Cortex of kidney (tissue), 1 donor: ENCODE data around the gene TAF3.

Experiments used
- DNase-seq: peaks from one replicate; lab custom pipeline; 2025; lab: John Stamatoyannopoulos, UW

The TAF3 gene

DNA sequence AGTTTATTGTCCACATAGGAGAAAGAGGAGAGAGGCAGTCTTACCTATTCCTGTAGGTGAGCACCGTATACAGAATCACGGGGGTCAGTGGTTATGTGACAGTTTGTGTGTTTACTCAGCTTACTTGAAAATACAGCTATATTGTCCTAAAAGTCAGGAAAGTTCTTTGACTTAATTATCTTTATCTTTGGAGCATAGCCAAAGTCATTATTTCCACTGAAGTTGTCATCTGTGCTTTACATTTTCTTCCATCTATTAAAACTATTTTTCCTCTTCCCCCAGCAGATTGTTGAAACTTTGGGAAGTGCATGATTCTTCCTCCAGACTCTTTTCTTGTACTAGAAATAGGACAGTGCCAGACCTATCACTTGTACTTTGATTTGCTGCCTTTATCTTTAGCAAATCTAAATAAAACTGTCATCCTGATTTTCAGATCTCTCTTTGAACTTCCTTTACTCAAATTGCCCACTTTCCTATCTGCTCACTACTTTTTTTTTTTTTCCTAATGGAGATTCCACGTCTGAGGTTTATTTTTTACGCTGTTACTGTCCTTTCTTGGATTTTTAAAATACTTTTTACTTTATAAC, 58.3 kb downstream of the TAF3 start:
- DNase-seq = no peak

DNA sequence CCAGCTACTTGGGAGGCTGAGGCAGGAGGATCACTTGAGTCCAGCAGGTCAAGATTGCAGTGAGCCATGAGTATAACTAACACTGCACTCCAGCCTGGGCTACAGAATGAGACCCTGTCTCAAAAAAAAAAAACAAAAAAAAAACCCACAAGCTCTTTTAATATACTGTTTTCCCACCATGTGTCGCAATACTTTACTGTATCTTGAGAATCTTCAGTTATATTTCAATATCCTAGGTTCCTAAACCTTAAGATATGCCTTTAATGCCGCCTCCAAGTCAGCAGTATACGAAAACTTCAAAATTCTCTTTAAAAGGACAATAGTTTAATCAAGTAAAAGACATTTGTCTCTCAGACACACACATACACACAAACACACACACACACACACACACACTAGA, 62.8 kb downstream of the TAF3 start:
- no peak for DNase-seq

DNA sequence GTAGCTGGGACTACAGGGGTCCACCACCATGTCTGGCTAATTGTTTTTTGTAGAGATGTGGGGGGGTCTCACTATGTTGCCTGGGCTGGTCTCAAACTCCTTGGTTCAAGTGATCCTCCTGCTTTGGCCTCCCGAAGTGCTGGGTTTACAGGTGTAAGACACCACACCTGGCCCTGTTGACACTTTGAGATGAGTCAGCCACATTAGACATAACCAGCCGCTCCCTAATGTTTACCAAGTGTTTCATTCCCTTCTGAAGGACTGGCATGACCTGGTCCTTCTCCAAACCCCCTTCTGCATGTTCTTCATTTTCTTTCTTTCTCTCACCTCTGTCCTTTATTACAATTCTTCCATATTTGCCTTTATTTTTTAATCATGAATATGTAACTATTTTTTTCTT, 67.8 kb downstream of the TAF3 start:
- DNase-seq = no peak

DNA sequence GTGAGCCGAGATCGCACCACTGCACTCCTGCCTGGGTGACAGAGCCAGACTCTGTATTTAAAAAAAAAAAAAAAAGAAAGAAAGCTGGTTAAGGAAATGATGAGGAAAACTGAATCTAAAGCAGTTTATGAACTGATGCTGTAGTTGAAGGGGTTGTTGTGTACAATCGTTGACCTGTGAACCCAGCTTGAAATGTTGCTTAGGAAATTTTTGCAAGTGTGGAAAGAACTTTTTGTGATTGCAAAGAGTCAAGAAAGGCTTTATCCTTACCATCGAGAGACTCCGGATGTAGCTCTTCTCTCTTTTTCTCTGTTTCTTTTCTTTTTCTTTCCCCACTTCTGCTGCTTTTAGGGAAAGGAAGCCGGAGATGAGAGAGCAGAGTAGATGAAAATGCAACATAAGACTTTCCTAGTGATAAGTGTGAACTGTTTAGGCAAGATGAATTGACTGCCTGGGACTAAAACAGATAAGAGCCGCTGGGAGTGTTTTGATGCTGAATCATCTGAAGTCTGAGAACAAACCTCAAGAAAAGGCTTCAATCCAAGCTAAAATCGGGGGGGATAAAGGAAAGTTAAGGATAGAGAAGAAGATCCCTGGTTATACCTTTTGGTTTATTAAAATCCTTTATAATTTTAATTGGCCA, 69.0 kb downstream of the TAF3 start:
- DNase-seq = no peak

DNA sequence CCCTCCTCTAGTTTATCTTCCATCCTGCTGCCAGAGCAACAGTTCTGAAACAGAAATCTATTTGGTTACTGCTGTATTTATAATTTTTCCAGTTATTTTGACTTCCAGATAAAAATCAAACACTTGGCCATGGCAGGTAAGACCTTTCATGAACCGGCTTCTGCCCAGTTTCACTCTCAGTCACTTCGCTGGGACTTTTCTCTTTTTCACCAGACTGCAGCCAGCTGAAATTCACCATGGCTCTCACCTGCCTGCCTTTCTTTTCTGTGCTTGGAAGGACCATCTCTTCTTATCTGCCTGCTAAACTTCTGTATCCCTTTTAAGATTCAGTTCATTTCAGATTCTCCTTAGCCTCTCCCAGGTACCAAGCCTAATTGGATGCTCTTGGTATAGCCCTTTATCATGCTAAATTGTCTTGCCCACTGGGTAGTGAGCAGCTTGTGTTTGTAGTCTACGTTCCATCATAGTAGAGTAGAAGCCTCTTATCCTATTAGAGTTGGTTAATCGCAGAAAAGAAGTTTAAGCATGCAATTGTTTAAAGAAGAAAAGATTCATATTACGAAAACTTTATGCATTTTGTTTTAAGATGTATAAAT, 71.7 kb downstream of the TAF3 start:
- DNase-seq = no peak

DNA sequence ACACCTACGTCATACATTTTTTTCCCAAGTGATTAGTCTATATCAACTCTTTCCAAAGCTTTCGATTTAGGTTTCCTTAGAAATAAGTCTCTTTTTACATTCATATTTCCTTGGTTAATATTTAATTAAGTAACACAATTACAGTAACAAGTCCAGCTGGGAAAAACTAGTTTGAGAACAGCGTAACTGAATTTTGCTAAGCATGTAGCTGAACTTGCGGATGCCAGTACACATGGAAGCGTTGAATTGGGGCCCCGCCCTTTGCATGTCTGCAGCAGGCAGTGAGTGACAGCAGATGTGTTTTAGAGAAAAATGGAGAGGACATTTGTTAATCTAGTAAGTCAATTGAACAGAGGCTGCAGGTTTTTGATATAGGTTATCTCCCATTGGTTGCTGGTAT, 72.5 kb downstream of the TAF3 start:
- no peak for DNase-seq

DNA sequence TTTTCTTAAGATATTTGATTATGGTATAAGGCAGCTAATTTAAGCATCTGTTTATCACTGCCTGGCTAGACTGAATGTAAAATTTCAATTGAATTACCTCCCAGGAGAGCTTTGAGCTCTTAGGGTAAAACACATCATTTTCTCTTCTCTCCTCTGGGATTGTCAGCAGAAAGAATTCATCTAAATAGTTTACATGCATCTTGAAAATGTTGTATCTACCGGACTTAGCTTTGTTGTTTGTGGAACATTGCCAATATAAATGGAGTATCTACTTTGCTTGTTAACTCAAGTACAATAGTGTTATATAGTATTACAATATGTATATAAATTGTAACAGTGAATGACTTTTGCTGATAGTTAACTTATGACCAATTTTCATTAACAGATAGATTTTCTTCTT, 73.3 kb downstream of the TAF3 start:
- no peak for DNase-seq

DNA sequence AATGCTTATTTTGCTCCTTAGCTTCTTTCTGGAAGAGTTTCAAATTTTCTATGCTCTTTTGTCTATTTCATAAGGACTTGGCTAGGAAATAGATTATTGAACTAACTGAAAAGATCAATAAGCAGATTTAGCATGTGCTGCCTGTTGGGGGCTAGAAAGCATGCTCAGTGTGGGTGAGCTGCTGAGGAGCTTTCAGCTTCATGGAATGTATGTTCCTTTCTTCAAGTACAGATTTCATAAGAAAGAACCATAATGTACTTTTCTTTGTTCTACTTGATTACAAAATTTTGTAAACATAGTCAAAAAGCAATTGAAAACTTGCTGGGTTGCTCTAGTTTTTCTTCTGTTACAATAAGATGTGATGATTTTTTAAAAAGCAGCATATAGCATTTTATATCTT, 73.8 kb downstream of the TAF3 start:
- no peak for DNase-seq

DNA sequence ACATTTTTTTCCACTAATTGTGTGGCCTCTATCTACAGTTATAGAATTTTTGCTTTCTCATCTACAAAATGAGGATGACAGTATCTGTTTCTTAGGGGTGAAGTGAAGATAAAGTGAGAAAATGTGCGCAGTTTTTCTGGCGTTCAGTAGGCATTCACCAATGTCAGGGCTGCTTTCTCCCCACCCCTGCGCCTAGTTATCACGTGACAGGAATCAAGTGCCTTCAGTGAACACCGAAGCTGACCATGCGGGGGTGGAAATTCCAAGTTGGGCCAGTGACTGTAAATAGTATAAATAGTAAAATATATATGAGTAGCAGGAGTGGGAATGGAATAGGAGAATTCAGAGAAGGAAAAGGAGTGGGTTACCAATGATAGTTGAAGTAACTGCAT, 77.4 kb downstream of the TAF3 start:
- no peak for DNase-seq

DNA sequence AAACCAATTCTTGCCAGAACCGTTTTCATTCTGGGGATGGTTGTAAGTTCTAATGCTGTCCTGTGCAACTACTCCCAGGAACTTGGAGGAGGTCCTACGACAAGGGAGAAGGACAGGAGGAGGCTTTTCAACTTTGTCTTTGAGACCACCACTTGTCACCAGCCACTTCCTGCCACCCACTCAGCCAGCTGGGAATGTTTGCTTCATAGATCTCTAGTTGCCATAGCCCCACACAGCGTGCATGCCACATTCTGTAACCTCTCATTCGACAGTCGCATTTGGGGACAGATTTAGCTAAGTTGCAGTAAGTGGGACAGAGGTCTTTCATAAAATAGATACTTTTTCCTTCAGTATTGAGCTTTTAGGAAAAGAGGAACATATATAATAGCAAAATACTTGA, 78.0 kb downstream of the TAF3 start:
- DNase-seq = no peak

DNA sequence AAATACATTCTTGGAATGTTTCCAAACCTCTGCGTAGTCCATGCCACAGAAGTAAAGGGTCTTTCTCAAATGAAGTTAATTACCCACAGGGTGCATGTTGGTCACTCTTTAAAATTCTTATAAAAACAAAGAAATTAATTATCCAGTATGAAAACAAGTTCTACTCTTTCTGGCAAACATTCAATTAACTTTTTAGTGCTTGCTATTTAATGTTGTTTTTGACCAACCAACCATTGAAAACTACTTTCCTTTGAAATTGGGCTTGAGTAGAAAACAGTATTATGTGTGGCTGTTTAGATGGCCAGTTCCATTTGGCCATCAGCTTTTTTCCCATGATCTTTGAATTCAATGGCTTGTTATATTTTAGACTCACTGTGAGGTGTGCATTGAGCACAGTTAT, 83.0 kb downstream of the TAF3 start:
- DNase-seq = no peak

DNA sequence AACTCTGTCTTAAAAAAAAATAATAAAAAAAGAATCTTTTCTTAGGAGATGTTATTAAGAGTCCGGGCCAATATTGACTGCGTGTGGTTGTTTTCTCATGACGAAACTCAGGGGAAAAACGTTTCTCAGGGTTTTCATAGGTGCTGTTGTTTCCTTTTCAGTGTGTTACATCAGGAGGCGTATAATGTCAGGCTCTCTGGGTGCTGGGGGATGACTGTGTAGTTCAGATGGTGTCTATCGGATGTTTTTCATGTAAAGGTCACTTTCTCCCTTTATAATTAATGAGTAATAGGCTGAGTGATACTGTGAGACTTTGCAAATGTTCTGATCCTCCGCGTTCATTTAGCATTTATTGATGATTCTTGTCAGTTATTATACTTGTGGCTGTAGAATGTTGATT, 84.1 kb downstream of the TAF3 start:
- DNase-seq = no peak

DNA sequence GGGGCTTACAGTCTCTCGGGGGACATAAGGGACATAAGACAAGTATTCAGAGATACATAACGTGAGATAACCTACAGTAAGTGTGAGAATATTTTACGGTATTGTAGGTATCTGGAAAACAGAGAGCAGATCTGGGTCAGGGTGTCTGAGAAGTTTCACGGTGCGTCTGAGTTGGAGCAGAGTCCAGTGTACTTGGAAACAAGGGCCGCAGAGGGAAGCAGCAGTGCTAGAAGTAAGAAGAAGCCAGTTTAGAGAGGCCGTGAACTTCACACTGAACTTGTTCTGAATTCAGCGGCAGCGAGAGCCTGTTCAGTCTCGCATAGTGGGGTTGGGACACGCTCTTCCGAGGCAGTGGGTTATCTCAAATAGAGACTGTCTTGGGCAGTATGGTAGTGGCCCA, 85.5 kb downstream of the TAF3 start:
- no peak for DNase-seq

DNA sequence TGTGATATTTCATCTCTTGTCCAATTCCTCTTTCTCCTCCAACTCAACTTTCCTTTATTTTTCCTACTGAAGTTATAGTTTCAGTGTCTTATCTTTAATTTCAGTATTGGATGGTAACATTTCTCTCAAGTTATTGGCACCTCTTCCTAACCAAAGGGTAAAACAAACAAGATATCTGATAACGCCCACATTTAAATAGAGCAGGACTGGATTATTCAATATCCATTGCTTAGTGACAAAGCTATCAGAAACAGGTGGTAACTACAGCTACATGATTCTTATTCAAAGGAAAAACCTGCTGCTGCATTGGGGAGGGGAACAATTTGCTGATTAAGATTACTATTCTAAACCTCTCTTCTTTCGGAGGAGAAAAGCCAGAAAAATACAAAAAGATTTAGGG, 87.8 kb downstream of the TAF3 start:
- no peak for DNase-seq

DNA sequence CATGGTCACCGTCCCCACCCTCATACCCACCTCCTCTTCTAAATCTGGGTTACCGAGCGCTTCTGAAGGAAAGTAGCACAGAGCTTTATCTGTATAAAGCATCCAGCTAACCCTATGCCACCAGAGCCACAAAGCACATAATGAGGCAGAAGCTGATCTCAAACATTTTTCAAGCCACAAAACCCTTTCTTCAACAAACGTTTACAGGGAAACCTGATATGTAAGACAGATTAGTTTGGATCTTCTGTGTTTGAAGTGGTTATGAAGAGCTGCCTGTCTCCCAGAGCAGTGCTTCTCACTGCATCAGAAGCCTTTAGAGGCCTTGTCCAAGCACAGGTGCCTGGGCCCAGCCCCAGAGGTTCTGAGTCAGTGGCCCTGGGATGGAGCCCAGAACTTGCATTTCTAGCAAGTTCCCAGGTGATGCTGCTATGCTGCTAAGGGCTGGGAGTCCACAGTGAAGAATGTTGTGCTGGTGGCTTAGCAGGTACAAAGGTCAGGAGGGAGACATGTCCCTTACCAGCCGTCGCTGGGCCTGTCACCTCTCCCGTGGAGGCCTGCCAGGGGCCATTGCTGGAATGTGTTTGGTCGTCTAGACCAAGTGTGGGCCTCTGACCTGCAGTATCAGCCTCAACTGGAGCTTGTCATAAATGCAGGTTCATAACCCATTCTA, 90.4 kb downstream of the TAF3 start:
- no peak for DNase-seq

DNA sequence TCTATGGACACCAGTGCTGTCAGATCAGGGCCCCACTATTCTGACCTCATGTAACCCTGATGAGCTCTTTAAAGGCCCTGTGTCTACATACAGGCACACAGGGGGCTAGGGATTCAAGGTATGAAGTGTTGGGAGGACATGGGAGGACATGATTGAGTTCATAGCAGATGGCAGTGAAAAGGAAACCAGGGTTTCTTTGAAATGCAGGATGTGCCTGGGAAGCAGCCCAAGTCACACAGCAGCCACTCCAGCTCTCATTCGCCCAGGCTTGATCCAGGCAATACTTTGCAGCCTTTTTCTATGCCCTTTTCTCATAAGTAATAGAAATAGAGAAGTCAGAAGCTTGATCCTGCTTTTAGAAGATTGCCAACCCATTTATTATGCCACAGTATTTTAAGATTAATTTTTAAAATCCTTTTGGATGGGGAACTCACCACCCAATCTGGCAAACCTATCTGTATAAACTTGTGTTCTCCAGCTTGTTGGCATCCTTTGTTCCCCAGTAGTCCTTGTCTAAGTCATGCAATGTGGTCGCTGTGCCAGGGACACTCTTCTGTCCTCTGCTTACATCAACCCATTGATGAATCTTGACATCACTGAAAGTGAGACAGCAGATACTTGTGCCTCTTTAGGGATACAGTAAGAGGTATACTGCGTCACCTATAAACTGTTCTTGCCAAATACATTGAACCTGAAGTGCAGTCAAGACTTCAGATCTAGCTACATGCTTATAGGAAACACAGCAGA, 95.0 kb downstream of the TAF3 start:
- DNase-seq = no peak

DNA sequence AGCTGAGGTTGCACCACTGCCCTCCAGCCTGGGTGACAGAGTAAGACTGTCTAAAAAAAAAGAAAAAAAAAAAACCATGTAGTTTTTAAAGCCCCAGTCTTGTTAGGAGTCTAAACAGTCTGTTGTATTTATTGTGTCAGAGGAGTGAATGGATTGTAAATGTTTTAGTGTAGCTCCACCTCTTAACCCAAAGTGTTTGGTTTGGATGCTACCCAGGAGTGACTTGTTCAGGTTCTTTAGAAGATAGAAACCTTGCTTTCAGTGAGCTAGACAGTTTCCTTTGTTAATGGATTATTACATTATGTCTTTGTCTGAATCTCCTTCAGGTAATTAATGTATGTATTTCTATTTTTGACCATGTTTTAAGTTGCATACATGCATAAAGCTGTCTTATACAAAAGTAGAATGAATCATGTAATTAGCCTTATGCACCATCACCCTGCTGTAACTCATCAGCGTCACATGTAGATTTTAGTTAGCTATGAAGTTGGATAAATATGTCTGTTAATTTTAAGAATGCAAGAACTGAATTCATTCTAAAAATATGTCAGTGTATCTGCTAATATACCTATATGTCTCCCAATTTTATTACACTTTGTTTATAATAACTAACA, 97.7 kb downstream of the TAF3 start:
- DNase-seq = no peak

DNA sequence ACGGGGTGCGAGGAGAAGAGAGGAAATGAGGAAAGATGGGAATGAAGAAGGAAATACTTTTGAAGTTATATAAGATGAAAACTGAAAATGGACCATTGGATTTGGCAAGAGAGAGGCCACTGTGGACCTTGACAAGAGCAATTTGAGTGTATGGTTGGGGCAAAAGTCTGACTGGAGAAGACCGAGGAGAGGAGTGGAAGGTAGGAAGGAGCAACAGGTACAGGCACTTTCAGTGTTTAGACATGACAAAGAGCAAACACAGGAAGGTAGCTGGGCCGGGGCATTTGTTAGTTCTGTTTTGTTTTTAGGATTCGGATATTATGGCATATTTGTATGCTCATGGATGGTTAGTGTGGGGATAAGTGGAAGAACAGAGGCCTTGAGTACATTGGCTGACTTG, 99.4 kb downstream of the TAF3 start:
- no peak for DNase-seq

DNA sequence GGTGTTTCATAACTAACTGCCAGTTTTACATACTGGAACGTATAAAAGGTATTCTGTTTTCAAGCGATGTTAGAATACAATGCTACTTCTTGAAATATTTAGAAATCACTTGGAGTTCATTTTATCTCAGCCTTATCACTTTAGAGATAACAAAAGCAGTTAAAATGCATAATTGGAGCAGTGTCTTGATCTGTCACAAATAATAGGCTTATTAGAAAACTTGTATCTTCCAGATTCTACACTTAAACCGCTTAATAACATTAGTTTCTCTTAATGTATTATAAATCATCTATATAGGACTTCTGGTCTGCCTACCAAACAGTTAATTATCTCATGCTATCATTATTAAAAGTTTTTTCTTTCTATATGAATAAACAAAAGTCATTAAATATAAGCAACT, 104.4 kb downstream of the TAF3 start:
- DNase-seq = no peak

DNA sequence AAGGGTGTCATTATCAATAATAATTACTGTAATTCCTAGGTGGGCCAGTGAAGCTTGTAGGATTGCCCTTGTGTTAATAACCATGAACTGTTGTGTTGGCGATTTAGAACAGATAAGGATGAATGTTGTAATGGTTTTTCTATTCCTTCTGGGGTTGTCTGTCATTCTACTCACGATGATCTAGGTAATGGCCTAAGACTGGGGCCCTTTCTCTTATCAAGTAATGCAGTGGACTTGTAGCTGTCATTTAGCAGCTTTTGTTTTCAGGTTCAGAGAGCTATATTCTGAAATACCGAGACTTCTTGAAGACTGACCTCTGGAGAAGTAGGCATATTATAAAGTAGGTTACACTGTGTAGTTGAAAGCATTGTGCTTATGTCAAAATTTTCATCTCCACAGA, 110.2 kb downstream of the TAF3 start:
- no peak for DNase-seq

DNA sequence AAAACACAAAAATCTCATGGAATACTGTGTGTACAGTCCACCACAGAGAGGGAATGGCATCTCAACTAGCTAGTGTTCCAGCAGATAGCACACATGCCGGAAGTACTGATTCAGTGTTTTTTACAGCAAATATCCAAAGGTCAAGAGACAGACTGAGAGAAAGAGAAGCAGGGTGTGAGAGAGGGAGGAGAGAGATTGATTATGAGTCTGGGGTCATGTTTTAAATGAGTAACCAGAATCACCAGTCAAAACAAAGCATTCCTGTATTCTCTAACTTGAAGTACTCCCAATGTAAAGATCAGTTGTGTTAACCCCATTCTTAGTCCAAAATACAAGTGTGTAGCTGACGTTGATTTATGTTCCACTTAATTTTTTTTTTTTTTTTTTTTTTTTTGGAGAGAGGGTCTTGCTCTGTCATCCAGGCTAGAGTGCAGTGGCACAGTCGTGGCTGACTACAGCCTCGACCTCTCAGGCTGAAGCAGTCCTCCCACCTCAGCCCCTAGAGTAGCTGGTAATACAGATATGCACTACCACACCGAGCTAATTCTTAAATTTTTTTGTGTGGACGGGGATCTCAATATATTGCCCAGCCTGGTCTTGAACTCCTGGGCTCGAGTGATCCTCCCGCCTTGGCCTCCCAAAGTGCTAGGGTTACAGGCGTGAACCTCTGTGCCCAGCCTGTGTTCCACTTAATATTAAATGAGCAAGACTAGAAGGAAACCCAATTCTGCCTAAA, 114.2 kb downstream of the TAF3 start:
- no peak for DNase-seq

DNA sequence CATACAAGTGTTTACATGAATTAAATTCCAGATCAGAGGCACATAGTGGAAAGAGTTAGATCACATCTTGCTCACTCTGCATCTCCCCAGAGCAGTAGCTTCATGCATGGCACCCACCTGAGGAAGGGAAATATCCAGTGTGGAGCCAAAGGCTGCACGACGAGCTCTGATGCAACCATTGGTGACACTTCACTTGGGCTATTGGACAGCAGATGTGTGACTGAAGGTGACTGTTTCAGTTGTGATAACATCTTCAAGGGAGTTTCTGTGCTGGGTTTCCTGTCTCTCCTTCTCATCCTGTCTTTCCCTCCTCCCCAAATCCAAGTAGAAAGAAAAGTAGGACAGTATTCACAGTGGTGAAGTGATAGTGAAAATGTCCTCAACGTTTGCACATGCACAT, 115.0 kb downstream of the TAF3 start:
- no peak for DNase-seq
